ENCODE measurements around the gene ZG16B.
A peak's percentile ranks its signal among the peaks of the same experiment; 100 is the strongest.

The ZG16B gene

DNA sequence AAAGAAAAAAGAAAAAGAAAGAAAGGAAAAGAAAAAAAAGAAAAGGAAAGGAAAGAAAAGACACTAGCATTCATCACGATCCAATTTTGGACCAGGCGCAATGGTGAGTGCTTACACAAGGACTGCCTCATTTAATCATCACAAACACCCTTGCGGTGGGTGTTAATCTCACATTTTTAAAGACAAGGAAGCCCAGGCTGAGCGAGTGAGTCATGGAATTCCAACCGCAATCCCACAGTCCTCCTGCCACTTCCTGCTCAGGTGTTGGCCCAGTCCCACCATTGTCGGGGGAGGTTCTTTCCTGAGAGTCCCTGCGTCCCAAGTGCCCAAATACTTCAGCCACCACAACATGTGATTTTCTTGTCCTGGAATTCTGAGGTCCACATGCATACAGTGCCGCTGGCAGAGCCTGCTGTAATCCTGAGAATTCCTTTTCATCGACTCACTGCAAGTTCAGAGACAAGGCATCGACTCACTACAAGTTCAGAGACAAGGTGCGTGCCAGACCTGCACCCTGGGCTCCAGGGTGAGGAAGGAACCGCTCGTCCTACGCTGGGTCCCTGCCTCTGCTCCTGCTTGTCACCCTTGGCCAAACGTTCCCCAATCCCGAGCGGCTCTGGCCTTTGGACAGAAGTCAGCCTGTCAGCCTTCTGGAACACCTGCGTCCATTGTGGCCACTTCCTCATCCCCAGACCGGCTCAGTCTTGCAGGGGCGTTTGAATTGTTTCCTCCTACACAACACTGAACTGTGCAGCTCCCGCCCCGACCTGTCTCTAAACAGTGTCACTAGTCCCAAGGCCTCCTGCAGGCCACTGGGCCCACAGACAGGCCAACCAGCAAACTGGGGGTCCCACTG lies 5.8 kb downstream of the ZG16B start:
- H3K4me3 ChIP-seq, result no peak overlapping the region
- no peak overlapping the region for H3K4me2 ChIP-seq
- peaks cover 0 to 13% (median 0%) of the 10 kb centered on the region in 11 experiments; a peak in 5 of 22 replicates for H3K9me3 ChIP-seq (replicated peaks in 1 of 11)
- TF ChIP-seq Cebpa-rat (IDR thresholded peaks at IDR 0.05), result no peak
- no peak overlapping the region for H3K9ac ChIP-seq
- H4K20me1 ChIP-seq, result 0 out of 22 replicates have a peak, but pooled peaks cover 0 to 3% (median 0%) of the 10 kb centered on the region in 11 experiments
- no peaks in the 10 kb centered on the region for H3K27me3 ChIP-seq
- peaks cover 10 to 19% (median 12%) of the 10 kb centered on the region in 10 experiments for H3K4me1 ChIP-seq
- peaks cover 0 to 4% (median 0%) of the 10 kb centered on the region in 11 experiments; a peak in 1 of 22 replicates for H3K36me3 ChIP-seq
- no peak overlapping the region for H3K27ac ChIP-seq

DNA sequence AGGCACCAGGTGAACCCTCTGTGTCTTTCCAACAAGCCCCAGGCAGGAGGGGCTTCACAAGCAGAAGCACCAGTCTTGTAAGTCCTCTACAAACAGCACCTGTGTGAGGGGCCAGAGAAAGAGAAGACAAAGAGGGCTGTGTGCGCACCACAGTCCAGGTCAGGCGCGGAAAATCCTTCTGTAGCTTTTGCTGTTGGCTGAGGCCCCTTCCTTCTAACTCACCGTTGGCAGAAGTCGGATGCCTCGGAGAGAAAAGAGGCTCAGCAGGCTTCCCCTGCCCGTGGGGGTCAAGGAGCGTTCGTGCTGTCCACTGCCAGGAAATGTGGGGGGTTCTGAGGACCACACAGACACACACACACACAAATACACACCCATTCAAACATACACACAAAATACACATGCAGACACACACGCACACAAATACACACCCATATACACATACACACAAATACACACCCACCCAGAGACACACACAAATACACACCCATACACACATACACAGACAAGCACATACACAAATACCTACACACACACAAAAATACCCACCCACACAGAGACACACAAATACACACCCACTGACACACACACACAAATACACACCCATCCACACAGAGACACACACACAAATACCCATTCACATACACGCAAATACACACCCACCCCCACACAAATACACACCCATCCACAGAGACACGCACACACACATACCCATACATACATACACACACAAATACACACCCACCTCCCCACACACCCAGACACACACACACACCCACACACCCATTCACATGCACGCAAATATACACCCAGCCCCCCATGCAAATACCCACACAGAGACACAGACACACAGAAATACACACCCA lies 6.8 kb downstream of the ZG16B start:
- Histone ChIP-seq H3K27ac (no peak overlapping the region), H3K4me1 (peaks cover 13 to 29% (median 22%) of the 10 kb centered on the region in 10 experiments), H4K20me1 (0 out of 22 replicates have a peak, but pooled peaks cover 0 to 3% (median 0%) of the 10 kb centered on the region in 11 experiments), H3K4me2 (no peak overlapping the region), H3K4me3 (no peak overlapping the region), H3K36me3 (no peaks in the 10 kb centered on the region), H3K27me3 (no peaks in the 10 kb centered on the region), H3K9ac (no peak overlapping the region), H3K9me3 (replicated peaks in 1 of 11) (peaks cover 0 to 9% (median 0%) of the 10 kb centered on the region in 11 experiments; a peak in 5 of 22 replicates)
- no peak for TF ChIP-seq Cebpa-rat (IDR thresholded peaks at IDR 0.05)

DNA sequence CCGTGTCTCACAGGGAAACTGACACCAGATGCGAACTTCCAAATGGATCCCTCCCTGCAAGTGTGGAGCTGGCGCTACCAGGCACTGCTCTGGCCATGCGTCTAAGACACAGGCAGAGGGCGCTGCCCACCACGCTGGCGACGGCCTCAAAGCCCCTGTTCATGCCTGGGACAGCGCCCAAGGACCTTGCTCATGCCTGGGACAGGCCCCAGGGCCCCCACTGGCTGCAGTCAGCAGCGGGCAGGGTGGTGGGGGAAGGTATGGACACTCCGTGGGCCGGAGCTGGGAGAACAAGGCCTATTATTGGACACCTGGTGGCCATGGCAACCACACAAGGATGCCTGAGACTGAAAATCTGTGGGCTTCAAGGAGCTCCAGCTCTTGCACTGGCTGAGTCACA lies 8.8 kb downstream of the ZG16B start:
- Histone ChIP-seq H3K36me3 (no peaks in the 10 kb centered on the region), H3K4me1 (peaks cover 22 to 40% (median 33%) of the 10 kb centered on the region in 10 experiments), H3K27me3 (no peaks in the 10 kb centered on the region), H4K20me1 (0 out of 22 replicates have a peak, but pooled peaks cover 0 to 3% (median 0%) of the 10 kb centered on the region in 11 experiments), H3K4me2 (no peak overlapping the region), H3K9me3 (replicated peaks in 1 of 11) (no peaks in the 10 kb centered on the region), H3K27ac (no peak overlapping the region), H3K9ac (no peak overlapping the region), H3K4me3 (no peak overlapping the region)
- TF ChIP-seq Cebpa-rat (IDR thresholded peaks at IDR 0.05), result no peak

DNA sequence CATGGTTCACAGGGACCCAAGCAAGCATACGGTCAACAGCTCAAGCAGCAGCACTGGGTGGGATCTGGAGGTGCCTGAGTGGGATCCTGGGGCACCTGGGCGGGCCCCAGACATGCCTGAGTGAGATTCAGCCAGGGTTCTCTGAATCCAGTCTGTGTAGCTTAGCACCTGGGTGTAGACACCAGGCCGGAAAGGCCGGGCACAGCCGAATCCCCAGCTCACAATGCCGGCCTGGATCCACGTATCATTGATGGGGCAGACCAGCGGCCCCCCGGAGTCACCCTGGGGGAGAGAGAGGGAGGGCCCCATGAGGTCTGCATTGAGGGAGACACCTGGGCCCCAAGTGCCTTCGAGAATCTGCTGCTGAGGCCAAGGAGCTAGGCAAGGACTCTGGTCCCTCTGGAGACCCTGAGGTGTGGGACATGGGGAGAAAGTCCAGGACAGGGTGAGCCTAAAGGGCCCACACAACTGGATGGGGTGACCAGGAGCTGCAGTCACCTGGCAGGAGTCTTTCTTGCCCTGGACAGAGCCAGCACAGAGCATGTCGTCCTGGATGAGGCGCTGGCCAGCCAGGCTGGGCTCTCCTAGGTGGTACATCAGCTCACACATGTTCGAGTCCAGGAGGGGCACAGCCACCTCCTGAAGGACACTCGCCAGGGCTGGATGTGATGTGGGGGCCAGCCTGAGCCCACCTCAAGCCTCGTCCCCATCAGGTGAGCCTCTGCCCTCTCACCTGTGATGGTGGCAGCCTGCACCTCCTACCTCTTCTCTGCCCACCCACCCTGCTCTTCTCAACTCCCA lies 9.7 kb downstream of the ZG16B start:
- Histone ChIP-seq H3K4me1 (peaks cover 22 to 40% (median 33%) of the 10 kb centered on the region in 10 experiments), H3K9me3 (replicated peaks in 1 of 11) (no peaks in the 10 kb centered on the region), H4K20me1 (0 out of 22 replicates have a peak, but pooled peaks cover 0 to 3% (median 0%) of the 10 kb centered on the region in 11 experiments), H3K27me3 (no peaks in the 10 kb centered on the region), H3K27ac (peak overlapping the region in 2 of 11 experiments; percentile 13; a peak in 1 of 22 replicates), H3K4me2 (peak overlapping the region in 8 of 11 experiments; percentile 13 to 93 (median 78); a peak in 15 of 22 replicates), H3K36me3 (no peaks in the 10 kb centered on the region), H3K4me3 (no peak overlapping the region), H3K9ac (0 out of 22 replicates have a peak overlapping the region, but pooled peaks of 1 of the 11 experiments have one; percentile 19)
- no peak for TF ChIP-seq Cebpa-rat (IDR thresholded peaks at IDR 0.05)

DNA sequence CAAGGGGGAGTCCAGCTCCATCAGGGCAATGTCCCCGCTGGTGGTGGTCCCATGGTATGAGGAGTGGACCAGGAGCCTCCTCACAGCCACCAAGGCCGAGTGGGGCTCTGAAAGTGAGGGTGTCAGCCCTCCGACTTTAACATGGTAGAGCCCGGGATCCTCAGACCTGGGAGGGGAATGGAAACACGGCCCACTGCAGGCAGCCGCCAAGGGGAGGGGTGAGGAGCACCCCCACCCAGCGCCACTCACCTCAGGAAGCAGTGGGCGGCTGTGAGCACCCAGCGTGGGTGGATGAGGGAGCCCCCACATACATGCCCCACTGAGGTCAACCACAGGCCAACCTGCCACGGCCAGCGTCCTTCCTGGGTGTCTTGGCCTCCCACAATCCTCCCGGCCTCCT lies 10.8 kb downstream of the ZG16B start:
- Histone ChIP-seq H3K9ac (peak overlapping the region in 1 of 11 experiments; percentile 41; a peak in 1 of 22 replicates), H3K27ac (peak overlapping the region in 5 of 11 experiments; percentile 6 to 53 (median 42); a peak in 7 of 22 replicates), H4K20me1 (0 out of 22 replicates have a peak, but pooled peaks cover 0 to 3% (median 0%) of the 10 kb centered on the region in 11 experiments), H3K4me2 (peak overlapping the region; percentile 39 to 93 (median 86)), H3K4me3 (no peak overlapping the region), H3K4me1 (peaks cover 22 to 43% (median 35%) of the 10 kb centered on the region in 10 experiments), H3K36me3 (no peaks in the 10 kb centered on the region), H3K27me3 (no peaks in the 10 kb centered on the region), H3K9me3 (replicated peaks in 1 of 11) (no peaks in the 10 kb centered on the region)
- no peak for TF ChIP-seq Cebpa-rat (IDR thresholded peaks at IDR 0.05)

DNA sequence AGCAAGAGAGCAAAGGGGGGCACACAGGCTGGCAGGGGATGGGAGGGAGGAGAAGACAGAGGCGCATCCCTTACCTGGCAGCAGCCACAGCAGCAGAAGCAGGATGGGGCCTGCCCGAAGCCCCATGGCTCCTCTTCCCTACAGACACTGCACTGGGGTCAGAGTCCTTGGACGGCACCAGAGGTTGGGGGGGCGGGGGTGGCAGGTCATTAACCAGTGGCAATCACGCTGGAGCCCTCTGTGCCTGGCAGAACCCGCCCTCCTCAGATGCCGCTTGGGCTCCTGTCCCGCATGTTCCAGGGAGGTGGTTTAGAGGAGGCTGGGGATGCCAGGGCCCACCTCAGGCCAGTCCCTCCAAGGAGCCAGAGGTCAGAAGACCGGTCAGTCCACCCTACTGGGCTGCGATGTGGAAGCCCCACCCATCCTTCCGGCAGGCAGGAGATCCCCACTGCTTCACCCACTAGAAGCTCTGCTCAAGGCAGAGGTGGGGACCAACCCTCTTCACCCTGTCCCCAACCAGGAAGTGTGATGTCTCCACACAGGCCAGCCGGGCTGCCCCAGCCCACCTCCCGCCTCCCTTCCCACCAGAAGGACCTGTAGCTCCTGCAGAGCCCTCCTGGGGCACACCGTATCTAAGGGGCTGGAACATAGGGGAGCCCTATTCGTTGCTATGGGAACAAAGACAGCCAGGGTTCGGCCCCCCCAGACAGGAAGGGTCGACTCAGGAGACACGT lies 11.7 kb downstream of the ZG16B start:
- no peaks in the 10 kb centered on the region for H3K9me3 ChIP-seq (replicated peaks in 1 of 11)
- H3K27me3 ChIP-seq, result no peaks in the 10 kb centered on the region
- H3K27ac ChIP-seq, result peak overlapping the region in 10 of 11 experiments; percentile 28 to 73 (median 59); a peak in 19 of 22 replicates
- H3K9ac ChIP-seq, result peak overlapping the region in 7 of 11 experiments; percentile 2 to 52 (median 25); a peak in 7 of 22 replicates
- no peaks in the 10 kb centered on the region for H3K36me3 ChIP-seq
- peak overlapping the region; percentile 73 to 93 (median 86) for H3K4me2 ChIP-seq
- TF ChIP-seq Cebpa-rat (IDR thresholded peaks at IDR 0.05), result no peak
- H3K4me3 ChIP-seq, result peak overlapping the region in 7 of 10 experiments; percentile 2 to 40 (median 10); a peak in 8 of 20 replicates
- 0 out of 22 replicates have a peak, but pooled peaks cover 0 to 3% (median 0%) of the 10 kb centered on the region in 11 experiments for H4K20me1 ChIP-seq
- peaks cover 22 to 43% (median 35%) of the 10 kb centered on the region in 10 experiments for H3K4me1 ChIP-seq

DNA sequence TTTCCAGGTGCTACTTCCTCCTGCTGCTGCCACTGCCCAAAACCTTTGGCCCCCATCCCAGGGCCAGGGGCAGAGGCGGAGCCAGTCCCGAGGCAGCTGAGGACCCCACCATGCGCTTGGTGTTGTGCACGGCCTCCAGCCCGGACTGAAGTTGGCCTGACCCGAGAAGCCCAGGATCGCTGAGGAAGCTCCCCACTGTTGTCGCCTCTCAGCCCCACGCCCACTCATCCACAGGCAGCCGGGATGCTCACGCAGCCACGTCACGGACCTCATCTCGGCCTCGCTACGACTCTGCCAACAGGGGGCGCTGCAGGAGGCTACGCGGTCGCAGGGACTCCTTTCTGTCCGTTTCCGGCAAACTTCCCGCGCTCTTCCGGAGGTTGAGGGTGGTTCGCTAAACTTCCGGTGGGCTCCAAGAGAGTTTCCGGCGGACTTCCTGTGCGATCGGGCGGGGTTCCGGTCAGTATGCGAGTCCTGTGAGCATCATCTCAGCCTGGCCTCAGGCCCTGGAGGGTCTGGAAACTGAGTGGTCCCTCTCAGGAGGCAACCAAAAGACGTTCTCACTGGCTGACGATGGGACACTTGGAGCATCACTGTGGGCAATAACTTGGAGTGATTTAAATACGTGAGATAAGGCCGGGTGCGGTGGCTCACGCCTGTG lies 12.4 kb downstream of the ZG16B start:
- Histone ChIP-seq H3K4me1 (peaks cover 22 to 43% (median 35%) of the 10 kb centered on the region in 10 experiments), H3K4me3 (peak overlapping the region in 7 of 10 experiments; percentile 2 to 40 (median 10); a peak in 8 of 20 replicates), H4K20me1 (0 out of 22 replicates have a peak, but pooled peaks cover 0 to 3% (median 0%) of the 10 kb centered on the region in 11 experiments), H3K27me3 (no peaks in the 10 kb centered on the region), H3K4me2 (peak overlapping the region; percentile 73 to 93 (median 86)), H3K36me3 (no peaks in the 10 kb centered on the region), H3K9ac (peak overlapping the region in 6 of 11 experiments; percentile 5 to 52 (median 30); a peak in 6 of 22 replicates), H3K9me3 (replicated peaks in 1 of 11) (no peaks in the 10 kb centered on the region), H3K27ac (peak overlapping the region in 10 of 11 experiments; percentile 28 to 73 (median 59); a peak in 19 of 22 replicates)
- TF ChIP-seq Cebpa-rat (IDR thresholded peaks at IDR 0.05), result no peak
